ENCODE measurements around the gene GDAP2. TPM values are rescaled to one million over a fixed set of nuclear protein-coding genes. Genes with fewer than 3 reads are reported as not detected.

The GDAP2 gene
- total RNA-seq, 1 experiment from 2014 or later: 24.4 TPM

DNA sequence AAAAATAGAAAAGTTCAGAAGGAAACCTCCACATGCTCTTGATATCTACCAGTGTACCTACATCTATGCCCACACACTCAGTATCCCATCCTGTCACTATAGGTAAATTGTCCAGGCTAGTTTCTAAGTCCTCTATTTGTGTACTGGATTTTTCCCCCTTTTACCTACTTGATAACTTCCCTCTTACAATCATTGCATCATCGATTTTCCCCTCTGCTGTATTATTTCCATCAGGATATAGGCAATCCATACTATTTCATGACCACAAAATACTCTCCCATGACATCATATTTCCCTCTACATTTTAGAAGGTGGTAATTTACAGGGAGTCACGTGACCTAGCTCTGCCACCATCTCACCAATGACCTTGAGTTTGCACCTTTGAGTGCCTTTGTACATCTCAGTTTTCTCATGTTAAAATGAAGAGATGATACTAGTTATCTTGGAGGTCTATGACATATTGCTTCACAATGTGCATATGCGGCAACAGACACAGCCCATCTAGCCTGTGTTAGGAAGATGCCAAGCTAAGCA lies 88.2 kb downstream of the GDAP2 start:
- Histone ChIP-seq H2BK12ac (ENCODE audit: insufficient read length, low read depth, low read length) (no peak overlapping the region), H3K18ac (ENCODE audit: insufficient read length, low read depth, low read length) (no peak overlapping the region), H3K4me2 (ENCODE audit: insufficient read depth, insufficient read length, low read length) (no peak overlapping the region), H4K20me1 (ENCODE audit: control insufficient read depth, insufficient read depth, insufficient read length) (no peaks in the 10 kb centered on the region), H3K79me2 (ENCODE audit: insufficient read depth, low read length) (no peaks in the 10 kb centered on the region), H4K5ac (ENCODE audit: insufficient read length, low read depth, low read length) (no peak overlapping the region), H3K79me1 (ENCODE audit: insufficient read depth, low read depth, low read length, poor library complexity, severe bottlenecking) (no peaks in the 10 kb centered on the region), H2BK120ac (ENCODE audit: low read depth, low read length, poor library complexity, severe bottlenecking) (no peak overlapping the region), H4K91ac (ENCODE audit: insufficient read length, low read depth, low read length) (no peak overlapping the region), H3K4me1 (ENCODE audit: insufficient read depth, low read length) (no peaks in the 10 kb centered on the region), H3T11ph (ENCODE audit: low read length) (no peak overlapping the region), H3K14ac (ENCODE audit: insufficient read depth, low read length) (no peak overlapping the region), H3K9ac (ENCODE audit: extremely low read depth, insufficient read length, low read length) (no peak overlapping the region), H2AFZ (ENCODE audit: low read length) (no peak overlapping the region), H3K23me2 (ENCODE audit: insufficient read length, low read depth, low read length, poor library complexity, severe bottlenecking) (no peaks in the 10 kb centered on the region), H2BK15ac (ENCODE audit: low read depth, low read length) (no peak overlapping the region), H3K27me3 (ENCODE audit: insufficient read depth, low read length) (no peaks in the 10 kb centered on the region), H3K27ac (ENCODE audit: insufficient read length, low read depth, low read length) (no peak overlapping the region), H3K56ac (ENCODE audit: insufficient read length, low read depth, low read length) (no peak overlapping the region), H2BK20ac (ENCODE audit: low read depth, low read length, poor library complexity, severe bottlenecking) (no peak overlapping the region), H4K8ac (replicated peaks; ENCODE audit: insufficient read length, low read depth, low read length) (no peak overlapping the region), H3K23ac (ENCODE audit: insufficient read length, low read depth, low read length) (no peak overlapping the region), H3K9me3 (ENCODE audit: control insufficient read depth, low read depth, low read length) (no peaks in the 10 kb centered on the region), H2BK5ac (ENCODE audit: insufficient read length, low read length) (no peak overlapping the region), H3K4ac (ENCODE audit: low read depth, low read length) (no peak overlapping the region), H2AK5ac (ENCODE audit: insufficient read length, low read length) (no peak overlapping the region)
- no peak for DNase-seq
- Mint-ChIP-seq H3K27ac (no peak overlapping the region), H3K27me3 (ENCODE audit: low read depth) (no peaks in the 10 kb centered on the region), H3K4me3 (no peak overlapping the region), H3K9me3 (peaks cover 0 to 3% of the 10 kb centered on the region in 2 experiments; a peak in 2 of 5 replicates), H3K36me3 (ENCODE audit: insufficient read depth in 1 of 3, low read depth in 3 of 3) (no peaks in the 10 kb centered on the region; a peak in 1 of 7 replicates), H3K4me1 (peaks cover 5 to 6% of the 10 kb centered on the region in 2 experiments)
- WGBS (ENCODE audit: extremely low coverage, insufficient read length, low lambda C conversion rate): no CpG with 5 or more reads among the region's 3 CpGs
- TF ChIP-seq, protein P1, sequence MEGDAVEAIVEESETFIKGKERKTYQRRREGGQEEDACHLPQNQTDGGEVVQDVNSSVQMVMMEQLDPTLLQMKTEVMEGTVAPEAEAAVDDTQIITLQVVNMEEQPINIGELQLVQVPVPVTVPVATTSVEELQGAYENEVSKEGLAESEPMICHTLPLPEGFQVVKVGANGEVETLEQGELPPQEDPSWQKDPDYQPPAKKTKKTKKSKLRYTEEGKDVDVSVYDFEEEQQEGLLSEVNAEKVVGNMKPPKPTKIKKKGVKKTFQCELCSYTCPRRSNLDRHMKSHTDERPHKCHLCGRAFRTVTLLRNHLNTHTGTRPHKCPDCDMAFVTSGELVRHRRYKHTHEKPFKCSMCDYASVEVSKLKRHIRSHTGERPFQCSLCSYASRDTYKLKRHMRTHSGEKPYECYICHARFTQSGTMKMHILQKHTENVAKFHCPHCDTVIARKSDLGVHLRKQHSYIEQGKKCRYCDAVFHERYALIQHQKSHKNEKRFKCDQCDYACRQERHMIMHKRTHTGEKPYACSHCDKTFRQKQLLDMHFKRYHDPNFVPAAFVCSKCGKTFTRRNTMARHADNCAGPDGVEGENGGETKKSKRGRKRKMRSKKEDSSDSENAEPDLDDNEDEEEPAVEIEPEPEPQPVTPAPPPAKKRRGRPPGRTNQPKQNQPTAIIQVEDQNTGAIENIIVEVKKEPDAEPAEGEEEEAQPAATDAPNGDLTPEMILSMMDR (conservative IDR thresholded peaks at IDR 0.05): no peak

Data from H9 (cell line).